NCI-H82 treated with DMSO at 0.1 percent for 48 hours (cell line): ENCODE results near the gene RIPK3.

ENCODE experiments used
- DNase-seq: peaks from one replicate; lab custom pipeline; 2025; ENCODE audit not compliant: unreplicated experiment; lab: John Stamatoyannopoulos, UW

The RIPK3 gene

GRCh38 chr14:24307575-24308341, 32.0 kb downstream of the RIPK3 start, which contains the start of gene CIDEB:
CIDEB (minus strand) TSS chr14:24307977; CDS start chr14:24307858, 119 bp downstream.
- no peak for DNase-seq

- DNase-seq = no peak
Observed at GRCh38 chr14:24307156-24307574, 32.6 kb downstream of the RIPK3 start.

GRCh38 chr14:24304019-24304387, 35.8 kb downstream of the RIPK3 start:
- no peak for DNase-seq

- no peak for DNase-seq
Observed at GRCh38 chr14:24300326-24300980, 39.3 kb downstream of the RIPK3 start.

GRCh38 chr14:24299255-24300191, 40.3 kb downstream of the RIPK3 start, which contains the start of the genes DHRS1 and NOP9:
DHRS1 (minus strand) TSS chr14:24299780; CDS start chr14:24299106, 674 bp downstream.
NOP9 (plus strand) TSS chr14:24299850; CDS start chr14:24299955, 105 bp downstream.
- peak; percentile 51 for DNase-seq

GRCh38 chr14:24298892-24299254, 40.9 kb downstream of the RIPK3 start:
- no peak for DNase-seq

GRCh38 chr14:24297190-24297964, 42.4 kb downstream of the RIPK3 start:
- DNase-seq = peak; percentile 2

- DNase-seq = no peak
Observed at GRCh38 chr14:24296341-24297157, 43.2 kb downstream of the RIPK3 start.

- DNase-seq = no peak
Observed at GRCh38 chr14:24293525-24293924, 46.3 kb downstream of the RIPK3 start.

- no peak for DNase-seq
Observed at GRCh38 chr14:24292118-24292807, 47.5 kb downstream of the RIPK3 start.

- no peak for DNase-seq
Observed at GRCh38 chr14:24291446-24292117, 48.2 kb downstream of the RIPK3 start.

- DNase-seq = no peak
Observed at GRCh38 chr14:24290746-24291145, 49.0 kb downstream of the RIPK3 start.

- no peak for DNase-seq
Observed at GRCh38 chr14:24289649-24290280, 50.0 kb downstream of the RIPK3 start.

- DNase-seq = no peak
Observed at GRCh38 chr14:24286996-24287395, 52.8 kb downstream of the RIPK3 start.
